ENCODE measurements around the gene ACAA1.

ACAA1 gene

DNA sequence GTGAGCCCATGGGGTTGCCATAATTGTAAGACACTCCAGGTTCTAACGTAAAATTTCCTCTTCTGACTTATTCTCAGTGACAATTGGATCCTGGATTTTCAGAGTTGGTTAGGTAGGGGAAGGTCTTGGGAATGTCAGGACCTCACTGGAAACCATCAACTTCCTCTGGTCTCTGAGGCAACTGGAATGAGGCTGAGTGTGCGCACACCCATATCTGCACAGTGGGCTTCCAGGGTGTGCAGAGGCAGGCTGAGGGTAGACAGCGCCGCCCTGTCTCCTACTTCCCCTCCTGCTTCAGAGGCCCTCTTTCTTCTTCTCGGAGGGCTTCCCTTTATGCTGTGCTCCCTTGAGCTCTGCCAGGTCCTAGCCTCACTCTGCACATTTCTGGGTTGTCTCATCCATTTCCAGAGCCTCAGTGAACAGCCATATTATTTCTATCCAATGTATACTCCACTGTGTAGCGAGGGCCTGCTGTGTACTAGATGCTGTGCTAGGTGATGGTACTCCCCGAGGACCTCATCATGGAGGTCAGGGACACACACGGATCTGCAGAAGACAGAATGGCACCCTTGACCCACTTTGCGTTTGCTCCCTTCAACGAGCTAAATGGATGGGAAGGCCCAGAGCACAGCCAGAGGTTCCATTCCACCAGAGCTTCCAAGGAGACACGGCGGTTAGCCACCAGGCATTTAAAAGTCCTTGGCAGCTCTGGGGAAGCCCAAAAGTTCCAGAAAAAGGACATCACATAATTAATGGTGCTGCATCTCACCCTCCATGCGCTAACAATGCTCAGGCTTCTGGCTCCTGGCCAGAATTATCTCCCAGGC lies 18.3 kb downstream of the ACAA1 start:
- no peak for DNase-seq

DNA sequence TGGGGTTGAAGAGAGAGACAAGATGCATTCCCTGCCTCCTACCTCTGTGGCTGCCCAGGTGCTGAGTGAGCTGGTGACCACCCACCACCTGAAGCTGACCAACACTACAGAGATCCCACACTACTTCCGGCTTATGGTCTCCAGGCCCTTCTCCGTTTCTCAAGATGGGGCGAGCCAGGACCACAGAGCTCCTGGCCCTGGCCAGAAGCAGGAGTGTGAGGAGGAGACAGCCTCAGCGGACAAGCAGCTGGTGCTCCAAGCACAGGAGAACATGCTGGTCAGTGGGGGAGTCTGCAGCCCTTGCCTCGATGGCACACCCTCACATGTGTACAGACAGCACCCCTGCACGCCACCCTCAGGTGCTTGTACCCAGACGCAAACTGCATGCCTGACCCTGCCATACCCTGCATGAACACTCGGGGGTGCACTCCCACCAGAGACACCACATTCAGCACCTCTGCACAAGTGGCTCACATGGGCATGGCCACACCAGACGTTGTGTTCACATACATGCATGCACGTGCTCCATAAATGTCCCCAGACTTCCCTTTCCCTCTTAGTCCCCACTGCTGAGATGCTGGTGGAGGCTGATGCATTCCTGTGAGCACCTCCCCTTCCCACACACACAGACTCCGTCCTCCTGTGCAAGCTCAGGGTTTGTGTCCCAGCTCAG lies 19.0 kb downstream of the ACAA1 start:
- peak; percentile 82 for DNase-seq

DNA sequence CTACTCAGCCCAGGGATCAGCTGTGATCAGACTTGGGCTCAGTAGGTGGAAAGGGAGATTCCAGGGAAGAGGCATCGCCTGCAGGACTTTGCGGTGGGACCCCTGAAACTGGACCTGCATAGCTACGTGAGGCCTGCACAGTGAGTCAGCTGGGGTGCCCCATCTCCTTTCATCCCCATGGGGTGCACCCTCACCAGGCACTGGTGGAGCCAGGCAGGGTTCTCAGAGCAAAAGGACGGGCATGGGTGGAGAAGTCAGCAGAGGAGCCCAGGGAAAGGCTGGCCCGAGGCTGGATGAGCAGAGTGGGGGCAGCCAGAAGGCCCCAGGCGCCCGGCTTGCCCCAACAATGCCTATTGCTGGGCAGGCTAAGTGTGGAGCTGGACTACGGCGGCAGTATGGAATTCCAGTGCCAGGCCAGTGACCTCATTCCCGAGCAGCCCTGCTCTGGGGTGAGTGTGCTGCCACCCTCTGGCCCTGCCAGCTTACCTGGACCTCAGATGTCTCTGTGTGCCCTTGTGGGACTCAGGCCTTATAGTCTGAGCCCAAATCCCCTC lies 19.7 kb downstream of the ACAA1 start:
- DNase-seq, result no peak

DNA sequence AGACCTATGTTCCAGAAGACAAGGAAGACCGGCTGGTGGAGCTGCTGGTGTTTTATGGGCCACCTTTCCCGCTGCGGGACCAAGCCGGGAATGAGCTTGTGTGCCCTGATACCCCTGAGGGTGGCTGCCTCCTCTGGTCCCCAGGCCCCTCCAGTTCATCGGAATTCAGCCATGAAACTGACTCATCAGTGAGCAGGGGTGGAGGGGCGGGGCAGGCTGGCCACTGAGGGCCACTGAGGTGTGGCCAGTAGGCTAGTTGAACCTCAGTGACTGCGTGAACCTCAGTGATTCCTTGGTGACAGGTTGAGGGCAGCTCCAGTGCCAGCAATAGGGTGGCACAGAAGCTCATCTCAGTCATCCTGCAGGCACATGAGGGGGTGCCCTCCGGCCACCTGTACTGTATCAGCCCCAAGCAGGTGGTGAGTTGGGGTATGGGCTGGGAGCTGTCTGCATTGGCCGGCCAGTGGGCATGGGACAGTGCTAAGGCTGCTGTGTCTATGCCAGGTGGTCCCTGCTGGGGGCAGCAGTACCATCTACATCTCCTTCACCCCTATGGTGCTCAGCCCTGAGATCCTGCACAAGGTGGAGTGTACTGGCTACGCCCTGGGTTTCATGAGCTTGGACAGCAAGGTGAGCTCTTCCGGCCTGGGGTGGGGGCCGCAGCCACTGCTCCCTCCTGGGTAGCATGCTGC lies 20.3 kb downstream of the ACAA1 start:
- no peak for DNase-seq

DNA sequence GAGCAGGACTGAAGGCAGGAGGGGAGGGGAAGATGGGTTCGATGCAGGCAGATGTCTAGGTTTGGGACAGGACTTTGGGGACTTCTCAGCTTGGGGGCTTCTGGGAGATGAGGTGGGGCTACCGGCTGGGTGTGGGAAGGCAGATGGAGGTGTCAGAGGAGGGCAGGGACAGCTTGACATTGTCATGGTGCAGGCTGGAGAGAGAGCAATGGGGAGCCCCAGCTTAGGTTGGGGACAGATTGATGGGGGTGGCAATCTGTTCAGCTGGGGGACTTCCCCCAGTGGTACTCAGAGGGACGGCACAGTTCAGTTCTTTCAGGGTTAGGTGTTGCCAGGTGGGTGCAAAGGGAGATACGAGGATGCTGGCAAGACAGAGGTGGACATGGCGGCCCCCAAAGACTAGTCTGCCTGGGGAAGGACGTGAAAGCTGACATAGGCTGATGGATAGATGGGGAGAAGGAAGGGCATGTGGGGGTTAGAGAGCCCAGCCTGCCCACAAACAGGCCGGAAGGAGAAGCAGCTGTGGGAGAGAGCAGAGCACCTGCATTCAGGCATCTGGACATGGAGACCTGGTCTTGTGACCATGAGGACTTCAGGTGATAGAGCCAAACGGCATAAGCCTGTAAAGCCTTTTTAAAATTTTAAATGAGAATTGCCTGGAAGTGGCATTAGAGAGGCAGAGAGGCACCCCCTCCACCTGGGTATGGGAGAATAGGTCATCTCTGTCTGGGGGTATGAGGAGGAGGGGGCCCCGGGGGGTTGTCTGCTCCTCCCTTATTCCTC lies 21.1 kb downstream of the ACAA1 start:
- DNase-seq, result no peak

DNA sequence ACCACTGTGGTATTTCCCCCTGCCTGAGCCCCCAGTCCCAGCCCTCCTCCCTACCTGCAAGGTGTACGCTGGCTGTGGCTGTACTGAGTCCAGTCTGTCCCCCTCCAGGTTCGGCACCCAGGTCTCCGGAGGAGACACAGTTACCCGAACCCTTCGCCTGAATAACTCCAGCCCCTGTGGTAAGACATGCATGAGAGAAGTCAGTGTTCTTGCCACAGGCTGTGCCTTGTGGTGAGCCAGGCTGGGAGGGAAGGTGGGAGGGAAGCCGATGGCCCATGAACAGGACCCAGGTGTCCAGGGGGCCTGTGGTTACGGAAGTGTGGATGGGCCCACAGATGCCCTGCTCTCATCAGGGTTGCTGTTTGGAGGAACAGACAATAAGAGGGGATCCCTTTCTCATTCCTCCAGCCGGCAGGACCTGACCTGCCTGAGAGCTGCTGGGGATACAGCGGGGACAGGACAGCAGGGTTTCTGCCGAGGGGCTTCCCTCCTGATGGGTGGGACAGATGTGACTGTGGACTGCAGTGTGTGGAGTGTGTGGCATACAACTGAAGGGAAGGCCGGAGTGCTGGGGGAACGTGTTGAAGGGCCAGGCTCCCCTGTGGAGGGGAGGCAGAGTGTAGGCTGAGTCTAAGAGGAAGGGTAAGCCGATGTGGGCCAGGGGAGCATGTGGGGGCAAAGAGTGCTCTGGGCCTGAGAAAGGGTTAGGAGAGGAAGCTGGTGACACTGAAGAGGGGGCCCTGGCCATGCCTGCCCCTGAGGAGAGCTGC lies 21.9 kb downstream of the ACAA1 start:
- no peak for DNase-seq

DNA sequence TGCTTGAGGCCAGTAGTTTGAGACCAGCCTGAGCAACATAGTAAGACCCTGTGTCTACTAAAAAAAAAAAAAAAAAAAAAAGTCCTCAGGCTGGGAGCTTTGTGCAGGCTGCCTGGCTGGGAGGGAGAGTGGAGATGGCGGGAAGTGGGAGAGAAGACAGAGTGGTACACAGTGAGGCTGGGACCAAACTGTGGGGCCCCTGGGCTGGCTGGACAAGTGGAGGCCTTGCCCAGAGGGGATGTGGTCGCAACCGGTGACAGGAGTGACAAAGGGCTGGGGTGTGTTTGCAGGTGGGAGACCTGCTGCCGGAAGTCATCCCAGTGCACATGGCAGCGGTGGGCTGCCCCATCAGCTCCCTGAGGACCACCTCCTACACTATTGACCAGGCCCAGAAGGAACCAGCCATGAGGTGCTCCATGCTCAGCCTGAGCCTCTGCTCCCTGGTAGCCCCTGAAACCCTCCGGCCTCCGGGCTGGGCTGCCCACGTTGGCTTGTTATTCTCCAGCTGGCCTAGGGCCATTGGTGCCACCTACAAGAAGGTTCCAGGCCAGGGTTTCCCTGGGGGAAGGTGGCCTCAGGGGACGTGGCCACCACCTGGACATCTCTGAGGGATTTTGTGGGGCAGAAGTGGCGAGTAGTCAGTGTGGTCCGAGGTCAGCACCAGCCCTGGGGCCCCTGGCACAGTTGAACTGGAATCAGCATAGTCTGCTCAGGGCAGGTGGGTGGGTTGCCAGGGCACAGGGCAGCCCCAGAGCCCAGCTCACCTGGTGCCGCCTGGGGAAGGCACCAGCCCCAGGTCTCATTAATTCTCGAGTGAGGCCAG lies 22.7 kb downstream of the ACAA1 start:
- DNase-seq, result no peak

DNA sequence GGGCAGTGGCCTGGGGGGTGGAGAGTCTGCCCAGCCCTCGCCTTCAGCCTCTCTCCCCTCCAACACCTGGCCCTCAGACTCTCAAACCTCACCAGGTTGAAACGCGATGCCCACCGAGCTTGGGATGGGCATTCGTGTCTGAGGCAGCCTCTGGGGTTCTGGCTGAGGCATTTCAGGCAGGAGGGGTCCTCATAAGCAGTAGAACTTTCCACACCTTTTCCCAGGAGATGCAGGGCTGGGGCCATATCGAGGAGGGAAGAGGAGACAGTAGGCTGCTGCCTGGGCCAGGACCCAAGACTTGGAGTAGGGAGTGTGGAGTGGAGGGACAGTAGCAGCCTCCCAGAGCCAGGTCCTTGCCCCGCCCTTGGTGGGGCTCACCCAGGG lies 24.6 kb downstream of the ACAA1 start:
- no peak for DNase-seq

DNA sequence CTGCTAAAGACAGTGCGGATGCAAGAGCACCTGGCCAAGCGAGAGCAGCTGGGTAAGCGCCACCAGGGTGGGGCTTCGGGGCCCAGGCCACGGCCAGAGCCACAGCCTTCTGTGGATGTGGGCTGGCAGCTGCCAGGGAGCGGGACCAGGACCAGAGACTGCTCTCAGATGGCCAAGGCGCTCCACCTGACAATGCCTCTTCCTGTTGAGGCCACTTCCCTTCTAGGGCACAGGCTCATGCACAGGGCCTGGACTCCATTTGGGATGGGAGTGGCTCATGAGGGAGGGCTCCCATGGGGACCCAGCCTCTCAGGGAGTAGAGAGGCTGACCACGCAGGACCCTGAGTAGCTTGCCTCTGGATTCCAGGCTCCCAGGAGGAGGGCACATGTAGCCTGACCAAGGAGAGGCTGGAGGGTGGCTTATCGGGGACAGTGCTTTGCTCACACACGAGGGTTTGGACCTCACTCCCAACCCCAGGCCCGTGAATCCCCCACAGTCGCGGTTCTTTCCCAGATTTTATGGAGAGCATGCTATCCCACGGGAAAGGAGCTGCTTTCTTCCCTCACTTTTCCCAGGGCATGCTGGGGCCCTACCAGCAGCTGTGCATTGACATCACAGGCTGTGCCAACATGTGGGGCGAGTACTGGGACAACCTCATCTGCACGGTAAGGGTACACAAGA lies 25.1 kb downstream of the ACAA1 start:
- no peak for DNase-seq

DNA sequence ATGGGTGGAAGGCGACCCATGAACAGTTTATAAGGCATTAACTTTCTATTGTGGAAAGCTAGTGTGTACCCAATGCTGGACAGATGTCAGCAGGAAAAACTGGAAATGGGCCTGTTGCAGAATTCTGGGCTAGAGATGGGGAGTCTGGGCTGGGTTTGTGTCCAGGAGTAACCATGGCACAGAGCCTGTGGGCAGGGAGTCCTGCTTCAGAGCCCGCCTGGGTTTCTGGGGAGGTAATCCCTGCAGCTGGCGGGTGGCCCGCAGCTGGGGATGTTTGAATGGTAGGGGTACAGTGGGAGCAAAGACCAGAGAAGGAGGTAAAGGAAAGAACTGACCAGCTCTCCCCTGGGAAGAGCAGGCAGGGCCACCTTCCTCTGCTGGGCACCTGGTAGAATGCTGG lies 25.7 kb downstream of the ACAA1 start:
- no peak for DNase-seq

DNA sequence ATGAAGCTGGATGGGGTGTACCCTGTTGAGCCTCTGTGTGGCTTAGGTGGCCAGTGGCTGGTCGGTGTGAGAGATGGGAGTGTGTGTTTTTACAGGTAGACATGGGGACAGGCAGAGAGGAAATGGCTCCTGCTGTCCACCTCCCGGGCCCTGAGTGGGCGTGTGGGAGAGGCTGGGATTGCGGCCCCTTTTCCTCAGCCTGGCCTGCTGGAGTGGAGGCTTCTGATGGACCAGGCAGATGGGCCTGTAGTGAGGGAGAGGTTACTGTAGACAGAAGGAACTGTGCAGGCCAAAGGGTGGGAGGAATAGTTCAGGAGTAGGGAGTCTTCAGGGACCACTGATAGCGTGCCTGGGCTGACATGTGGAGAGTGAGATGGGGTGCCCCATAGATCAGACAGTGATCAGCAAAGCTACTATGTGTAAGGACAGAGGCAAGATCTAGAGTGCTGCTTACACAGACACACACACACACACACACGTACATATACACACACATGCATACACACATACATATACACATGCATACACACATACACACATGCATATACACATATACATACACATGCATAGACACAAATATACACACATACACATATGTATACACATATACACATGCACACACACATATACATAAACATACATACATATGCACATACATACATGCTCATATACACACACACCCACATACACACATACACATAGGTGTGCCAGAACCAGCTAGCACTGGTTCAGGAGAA lies 26.4 kb downstream of the ACAA1 start:
- DNase-seq, result no peak

DNA sequence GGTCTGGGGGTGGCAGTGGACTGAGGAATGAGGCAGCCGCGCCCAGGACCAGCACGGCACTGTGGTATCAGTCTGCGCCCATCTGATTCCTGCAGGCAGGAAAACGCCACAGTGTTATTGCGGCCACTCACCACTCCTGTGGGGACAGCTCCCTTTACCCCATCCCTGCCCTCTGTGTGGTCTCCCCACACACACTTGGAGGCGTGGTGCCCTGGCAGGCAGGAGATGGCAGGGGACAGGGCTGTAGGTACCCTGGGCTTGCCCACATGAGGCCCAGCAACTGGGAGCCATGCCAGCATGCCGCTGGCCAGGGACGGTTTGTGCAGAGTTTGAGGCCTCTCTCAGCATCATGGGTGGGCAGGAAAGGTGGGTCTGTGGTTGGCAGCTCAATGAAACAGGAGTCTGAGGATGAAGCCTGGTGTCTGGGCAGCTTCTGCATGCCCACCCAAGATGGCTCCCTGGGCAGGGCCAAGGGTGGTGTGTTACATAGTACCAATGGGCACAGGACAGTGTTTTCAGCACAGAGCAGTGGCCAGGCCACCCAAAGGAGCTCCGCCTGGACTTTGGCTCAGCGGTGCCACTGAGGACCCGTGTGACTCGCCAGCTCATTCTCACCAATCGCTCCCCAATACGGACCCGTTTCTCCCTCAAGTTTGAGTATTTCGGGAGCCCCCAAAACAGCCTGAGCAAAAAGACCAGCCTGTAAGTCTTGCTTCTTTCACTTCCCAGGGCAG lies 27.2 kb downstream of the ACAA1 start:
- DNase-seq, result no peak

DNA sequence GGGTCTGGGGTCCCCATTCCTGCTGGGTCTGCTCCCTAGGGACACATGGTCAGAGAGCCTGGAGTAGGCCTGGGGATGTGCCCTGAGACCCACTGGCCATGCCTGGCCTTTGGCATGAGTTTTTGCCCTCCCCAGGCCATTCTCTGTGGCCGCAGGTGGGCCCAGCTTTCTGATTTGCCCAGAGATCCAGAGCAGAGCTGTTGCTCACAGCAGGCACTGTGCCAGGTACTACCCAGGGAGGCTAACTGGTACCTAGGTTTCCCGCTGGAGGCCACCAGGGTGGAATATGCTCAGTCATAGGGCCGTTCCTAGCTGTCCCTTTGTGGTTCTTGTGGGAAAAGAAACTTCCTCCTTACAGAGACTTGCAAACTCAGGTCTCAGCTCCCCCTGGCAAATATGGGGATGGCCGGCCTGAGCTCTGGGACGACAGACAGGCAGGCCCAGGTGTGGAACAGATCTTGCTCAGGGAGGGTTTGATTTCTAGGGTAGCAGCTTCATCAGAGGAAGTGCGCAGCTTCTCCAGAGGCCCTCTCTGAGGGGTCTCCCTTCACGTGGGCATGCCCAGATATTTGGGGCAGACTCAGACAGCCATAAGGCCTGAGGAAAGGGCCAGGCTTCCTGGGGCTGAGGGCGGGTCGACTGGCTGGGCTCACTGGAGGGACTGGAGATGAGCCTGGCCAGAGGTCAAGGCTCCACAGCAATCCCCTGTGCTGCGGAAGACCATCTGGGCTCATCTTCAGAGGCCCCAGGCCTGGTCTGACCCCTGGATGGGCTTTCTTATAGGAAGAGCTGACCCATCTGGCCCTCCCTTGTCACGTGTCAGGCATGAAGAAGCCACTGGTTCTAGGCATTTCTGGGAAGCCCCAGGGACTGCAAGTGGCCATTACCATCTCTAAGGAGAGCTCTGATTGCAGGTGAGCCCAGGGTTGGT lies 28.0 kb downstream of the ACAA1 start:
- no peak for DNase-seq

DNA sequence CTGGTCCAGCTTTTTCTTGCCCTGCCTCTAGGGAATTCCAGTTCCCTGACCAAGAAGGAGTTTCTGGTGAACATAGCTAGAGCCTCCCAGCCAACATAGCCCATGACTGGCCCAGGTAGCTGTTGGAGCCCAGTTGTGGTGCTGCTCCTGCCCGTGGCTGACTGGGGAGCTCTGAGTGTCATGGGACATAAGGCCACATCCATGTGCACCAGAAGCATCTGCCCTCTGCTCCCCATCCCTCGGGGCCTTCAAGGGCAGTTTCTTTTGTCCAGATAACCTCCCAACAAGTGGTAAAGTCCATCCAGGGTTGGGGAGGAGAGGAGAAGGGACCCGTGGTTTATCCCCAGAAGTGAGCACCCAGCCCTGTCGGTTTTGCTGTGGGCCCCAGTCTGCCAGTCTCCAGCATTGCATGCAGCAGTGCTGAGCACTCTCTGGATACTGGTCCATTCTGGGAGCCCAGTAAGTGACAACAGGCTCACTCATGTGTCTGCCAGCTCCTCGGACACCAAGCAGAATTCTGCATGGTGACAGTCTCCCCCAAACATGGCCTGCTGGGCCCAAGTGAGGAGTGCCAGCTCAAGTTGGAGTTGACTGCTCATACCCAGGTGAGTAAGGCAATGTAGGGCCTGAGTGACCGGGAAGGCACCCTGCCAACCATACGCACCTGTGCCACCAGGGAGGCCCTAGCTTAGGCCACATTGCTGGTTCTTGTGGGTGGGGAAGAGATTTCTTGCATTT lies 28.8 kb downstream of the ACAA1 start:
- DNase-seq, result no peak

DNA sequence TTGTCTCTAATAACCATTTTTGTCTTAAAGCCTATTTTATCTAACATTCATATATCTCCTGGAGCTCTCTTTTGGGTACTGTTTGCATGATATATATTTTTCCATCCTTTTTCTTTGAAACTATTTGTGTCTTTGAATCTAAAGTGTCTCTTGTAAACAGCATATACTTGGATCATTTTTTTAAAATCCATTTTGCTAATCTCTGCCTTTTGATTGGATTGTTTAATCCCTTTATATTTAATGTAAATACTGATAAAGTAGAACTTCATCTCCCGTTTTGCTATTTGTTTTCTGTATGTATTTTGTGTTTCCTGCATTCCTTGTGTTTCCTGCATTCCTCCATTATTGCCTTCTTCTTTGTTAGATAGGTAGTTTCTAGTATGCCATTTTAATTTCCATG lies 31.4 kb downstream of the ACAA1 start:
- DNase-seq, result no peak

DNA sequence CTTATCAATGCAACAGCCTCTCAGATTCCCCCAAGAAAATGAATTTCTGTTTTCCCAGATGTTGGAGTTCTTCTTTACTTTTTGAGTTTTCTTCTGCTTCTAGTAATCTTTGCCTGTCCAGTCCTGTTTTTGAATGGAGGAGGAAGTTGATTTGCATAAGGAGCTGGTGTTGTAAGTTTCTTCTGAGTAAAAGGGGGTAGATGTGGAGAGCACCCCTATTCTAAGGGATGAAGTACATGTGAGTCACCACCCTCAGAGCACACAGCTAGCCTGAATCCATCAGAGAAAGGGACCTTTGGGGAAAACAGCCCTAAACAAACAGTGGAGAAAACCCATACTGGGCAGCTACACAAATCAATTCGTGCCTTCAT lies 34.5 kb downstream of the ACAA1 start:
- DNase-seq, result no peak

DNA sequence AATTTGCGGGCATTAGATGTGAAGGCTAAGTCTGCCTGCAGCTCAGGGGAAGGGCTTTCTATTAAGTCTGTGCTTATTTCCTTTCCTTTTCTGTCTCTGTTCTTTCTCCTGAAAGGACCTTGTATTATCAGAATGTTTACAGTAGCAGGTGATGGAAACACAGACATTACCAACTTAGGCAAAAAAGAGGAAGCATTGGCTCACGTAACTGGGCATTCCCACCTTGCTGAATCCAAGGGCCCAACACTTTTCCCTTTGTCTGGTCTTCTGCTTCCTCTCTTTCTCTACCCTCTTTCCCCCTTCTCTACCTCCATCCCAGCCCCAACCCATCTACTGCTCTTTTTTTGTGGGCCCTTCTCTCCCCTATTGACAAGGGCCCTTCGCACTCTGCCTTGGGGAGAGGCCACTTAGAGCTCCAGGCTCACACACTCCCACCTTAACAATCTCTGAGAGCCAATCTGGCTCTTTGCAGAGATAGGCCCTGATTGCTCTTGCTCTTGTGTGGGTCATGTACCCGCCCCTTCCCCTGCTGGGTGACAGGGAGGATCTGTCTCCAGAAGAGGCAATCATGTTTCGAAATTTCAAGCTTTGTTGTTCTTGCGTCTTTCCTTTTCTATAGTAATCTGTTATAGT lies 35.0 kb downstream of the ACAA1 start:
- DNase-seq, result no peak
